WI38 (cell line): ENCODE results near the gene EGFLAM.

ENCODE experiments used
- H3K4me3 ChIP-seq: 2 replicates; pipeline ENCODE4 v1.5.1; 2011; ENCODE audit warnings: low read depth, mild to moderate bottlenecking, control low read depth, low read length
- CTCF ChIP-seq: IDR thresholded peaks from 2 replicates; pipeline ENCODE4 v1.5.1; 2012; ENCODE audit warnings: low read depth, mild to moderate bottlenecking, control low read depth, low read length

EGFLAM gene

GRCh38 chr5:38373743-38374142, 115.4 kb downstream of the EGFLAM start:
- TF ChIP-seq CTCF: no peak
- H3K4me3 ChIP-seq: no peak overlapping the region

GRCh38 chr5:38375423-38375822, 117.1 kb downstream of the EGFLAM start:
- H3K4me3 ChIP-seq: no peak overlapping the region
- TF ChIP-seq CTCF: no peak

- no peak overlapping the region for H3K4me3 ChIP-seq
- no peak for TF ChIP-seq CTCF
Measured at GRCh38 chr5:38376404-38376803, 118.0 kb downstream of the EGFLAM start.

GRCh38 chr5:38378579-38378978, 120.2 kb downstream of the EGFLAM start:
- no peak overlapping the region for H3K4me3 ChIP-seq
- TF ChIP-seq CTCF: no peak

- no peak for TF ChIP-seq CTCF
- H3K4me3 ChIP-seq: no peak overlapping the region
Measured at GRCh38 chr5:38379350-38379937, 121.1 kb downstream of the EGFLAM start.

GRCh38 chr5:38380537-38380936, 122.2 kb downstream of the EGFLAM start:
- no peak for TF ChIP-seq CTCF
- no peak overlapping the region for H3K4me3 ChIP-seq

- H3K4me3 ChIP-seq: no peak overlapping the region
- no peak for TF ChIP-seq CTCF
Measured at GRCh38 chr5:38381361-38381760, 123.0 kb downstream of the EGFLAM start.
